ENCODE measurements around the gene HCFC2.
"Not testable (repeated sequence)": the region's sequence is repeated elsewhere in the genome, so short reads cannot be mapped to it uniquely, and the experiment has no call there.

HCFC2 gene

DNA sequence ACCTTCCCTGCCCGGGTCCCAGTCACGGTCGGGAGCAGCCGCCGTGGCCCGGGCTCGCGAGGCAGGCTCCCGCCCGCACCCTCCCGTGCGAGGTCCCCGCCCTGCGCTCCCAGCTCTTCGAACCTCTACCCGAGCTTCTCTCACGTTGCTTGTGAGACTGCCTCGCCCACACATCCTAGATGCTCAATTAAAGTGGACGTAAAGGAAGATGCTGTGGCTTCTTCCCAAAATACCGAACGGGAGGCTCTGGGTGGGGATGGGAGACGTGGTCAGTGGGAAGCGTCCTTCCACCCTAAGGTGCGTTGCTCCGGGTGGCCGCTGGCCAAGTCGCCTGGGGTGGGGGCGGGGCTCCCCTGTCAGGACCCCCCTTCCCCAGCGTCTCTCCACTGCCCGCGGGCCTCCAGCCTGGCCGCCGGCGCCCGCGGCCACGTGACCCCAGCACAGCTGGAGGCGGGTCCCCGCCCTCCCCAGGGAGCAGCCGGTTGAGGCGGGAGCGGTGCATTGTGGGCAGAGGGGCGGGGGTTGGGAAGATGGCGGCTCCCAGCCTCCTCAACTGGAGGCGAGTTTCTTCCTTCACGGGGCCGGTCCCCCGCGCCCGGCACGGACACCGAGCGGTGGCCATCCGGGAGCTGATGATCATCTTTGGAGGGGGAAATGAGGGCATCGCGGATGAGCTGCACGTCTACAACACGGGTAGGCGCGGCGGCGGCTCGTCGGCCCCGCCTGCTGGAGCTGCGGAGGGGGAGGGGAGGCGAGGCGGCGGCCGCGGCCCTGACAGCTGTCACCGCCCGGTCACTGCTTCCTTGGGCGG is at the start of gene HCFC2:
Gene HCFC2, plus strand, starts transcription at position 501 of the 811 bp plus-strand sequence. Its CDS starts 30 bp downstream, at position 531.
- DNase-seq: peak; percentile 96

DNA sequence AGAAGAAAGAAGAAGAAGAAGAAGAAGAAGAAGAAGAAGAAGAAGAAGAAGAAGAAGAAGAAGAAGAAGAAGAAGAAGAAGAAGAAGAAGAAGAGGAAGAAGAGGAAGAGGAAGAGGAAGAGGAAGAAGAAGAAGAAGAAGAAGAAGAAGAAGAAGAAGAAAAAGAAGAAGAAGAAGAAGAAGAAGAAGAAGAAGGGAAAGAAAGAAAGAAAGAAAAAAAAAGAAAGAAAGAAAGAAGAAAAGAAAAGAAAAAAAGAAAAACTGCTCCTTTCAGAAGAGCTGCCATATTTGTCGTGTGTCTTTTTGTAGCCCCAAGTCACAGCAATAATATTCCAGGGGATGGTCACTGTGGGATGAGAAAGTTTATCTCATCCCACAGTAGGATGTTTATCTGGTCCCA is 42.5 kb upstream of the HCFC2 start:
- DNase-seq: not testable (repeated sequence)

GRCh38 chr12:104022786-104023185 is 41.5 kb upstream of the HCFC2 start:
- no peak for DNase-seq

DNA sequence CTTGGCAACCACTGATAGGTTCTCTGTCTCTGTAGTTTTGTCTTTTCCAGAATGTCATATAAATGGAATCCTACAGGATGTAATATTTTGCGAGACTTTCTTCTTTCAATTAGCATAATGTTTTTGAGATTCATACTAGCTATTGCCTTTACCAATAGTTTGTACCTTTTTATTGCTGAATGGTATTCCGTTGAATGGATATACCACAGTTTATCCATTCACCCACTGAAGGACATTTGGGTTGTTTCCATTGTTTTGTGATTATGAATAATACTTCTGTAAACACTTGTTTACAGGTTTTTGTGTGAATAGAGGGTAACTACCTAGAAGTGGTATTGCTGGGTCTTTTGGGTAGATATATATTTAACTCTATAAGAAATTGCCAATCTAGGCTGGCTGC is 40.6 kb upstream of the HCFC2 start:
- no peak for DNase-seq

- no peak for DNase-seq
These were observed 40.0 kb upstream of the HCFC2 start for GRCh38 chr12:104024348-104024747.

DNA sequence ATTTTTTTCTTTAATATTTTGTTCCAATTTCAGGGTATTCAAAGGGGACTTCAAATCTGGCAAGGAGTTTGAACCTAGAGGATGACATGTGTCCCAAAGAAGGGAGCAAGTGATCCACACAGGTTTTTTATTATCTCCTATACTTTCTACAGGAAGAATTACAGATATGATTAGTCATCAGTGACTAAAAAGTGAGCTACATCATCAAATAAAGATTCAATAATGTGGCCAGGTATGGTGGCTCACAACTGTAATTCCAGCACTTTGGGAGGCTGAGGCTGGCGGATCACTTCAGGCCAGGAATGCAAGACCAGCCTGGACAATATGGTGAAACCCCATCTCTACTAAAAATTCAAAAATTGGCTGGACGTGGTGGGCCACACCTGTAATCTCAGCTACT is 38.6 kb upstream of the HCFC2 start:
- DNase-seq: no peak

DNA sequence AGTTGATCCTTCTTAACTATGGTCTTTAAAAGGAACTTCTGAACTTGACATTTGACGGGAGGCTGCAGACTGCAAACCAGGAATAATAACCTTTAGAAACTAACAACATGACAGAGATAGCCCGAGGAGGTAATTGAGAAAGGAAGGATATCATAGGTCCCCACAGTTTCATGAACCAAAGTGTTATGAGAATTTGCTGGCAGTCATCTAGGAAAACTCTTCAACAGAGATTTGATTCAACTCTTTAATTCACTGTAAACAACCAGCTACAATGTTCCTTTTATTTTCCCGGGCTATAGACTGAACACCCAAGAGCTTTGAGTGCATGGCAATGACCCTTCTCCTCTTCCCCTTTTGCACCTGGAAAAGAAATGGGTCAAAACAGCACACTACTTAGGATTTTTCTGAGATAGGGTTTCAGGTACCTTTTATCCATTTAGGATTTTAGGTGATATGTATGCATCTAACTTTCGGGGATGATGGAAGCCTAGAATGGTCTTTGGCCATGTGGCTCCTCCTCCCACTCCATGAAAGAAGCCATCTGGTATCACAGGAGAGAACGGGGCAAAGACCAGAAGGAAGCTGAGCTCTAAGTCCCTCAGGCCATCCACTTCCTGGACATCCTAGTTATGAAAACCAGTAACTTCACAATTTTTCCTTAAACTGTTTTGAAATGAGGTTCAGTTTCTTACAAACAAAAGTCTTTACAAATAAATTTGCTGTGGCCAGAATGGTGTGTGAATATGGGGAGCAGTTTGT is 37.3 kb upstream of the HCFC2 start:
- DNase-seq: no peak

GRCh38 chr12:104030596-104030995 is 33.7 kb upstream of the HCFC2 start:
- not testable (repeated sequence) for DNase-seq

DNA sequence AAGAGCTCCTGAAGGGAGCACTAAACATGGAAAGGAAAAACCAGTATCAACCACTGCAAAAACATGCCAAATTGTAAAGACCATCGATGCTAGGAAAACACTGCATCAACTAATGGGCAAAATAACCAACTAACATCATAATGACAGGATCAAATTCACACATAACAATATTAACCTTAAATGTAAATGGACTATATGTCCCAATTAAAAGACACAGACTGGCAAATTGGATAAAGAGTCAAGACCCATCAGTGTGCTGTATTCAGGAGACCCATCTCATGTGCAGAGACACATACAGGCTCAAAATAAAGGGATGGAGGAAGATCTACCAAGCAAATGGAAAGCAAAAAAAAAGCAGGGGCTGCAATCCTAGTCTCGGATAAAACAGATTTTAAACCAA is 28.2 kb upstream of the HCFC2 start:
- not testable (repeated sequence) for DNase-seq

DNA sequence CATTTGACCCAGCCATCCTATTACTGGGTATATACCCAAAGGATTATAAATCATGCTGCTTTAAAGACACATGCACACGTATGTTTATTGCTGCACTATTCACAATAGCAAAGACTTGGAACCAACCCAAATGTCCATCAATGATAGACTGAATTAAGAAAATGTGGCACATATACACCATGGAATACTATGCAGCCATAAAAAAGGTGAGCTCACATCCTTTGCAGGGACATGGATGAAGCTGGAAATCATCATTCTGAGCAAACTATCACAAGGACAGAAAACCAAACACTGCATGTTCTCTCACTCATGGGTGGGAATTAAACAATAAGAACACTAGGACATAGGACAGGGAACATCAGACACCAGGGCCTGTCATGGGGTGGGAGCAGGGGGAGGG is 24.6 kb upstream of the HCFC2 start:
- not testable (repeated sequence) for DNase-seq

- DNase-seq: no peak
These were observed 21.8 kb upstream of the HCFC2 start for GRCh38 chr12:104042580-104042979.

DNA sequence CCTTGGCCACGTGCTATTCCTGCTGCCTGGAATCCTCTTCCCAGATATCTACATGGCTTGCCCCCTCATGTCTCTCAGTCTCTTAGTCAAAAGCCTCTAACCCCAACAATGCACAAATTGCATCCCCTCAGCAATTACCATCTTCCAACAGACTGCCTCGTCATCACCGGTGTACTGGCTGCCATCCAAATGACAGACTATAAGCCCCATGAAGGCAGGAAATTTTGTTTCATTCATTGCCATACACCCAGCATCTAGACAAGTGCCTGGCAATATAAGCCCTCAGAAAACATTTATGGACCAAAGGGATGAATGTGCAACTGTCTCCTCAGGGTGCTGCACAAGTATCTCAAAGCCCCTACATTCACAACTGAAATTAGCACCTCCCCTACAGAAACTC is 20.2 kb upstream of the HCFC2 start:
- DNase-seq: no peak

DNA sequence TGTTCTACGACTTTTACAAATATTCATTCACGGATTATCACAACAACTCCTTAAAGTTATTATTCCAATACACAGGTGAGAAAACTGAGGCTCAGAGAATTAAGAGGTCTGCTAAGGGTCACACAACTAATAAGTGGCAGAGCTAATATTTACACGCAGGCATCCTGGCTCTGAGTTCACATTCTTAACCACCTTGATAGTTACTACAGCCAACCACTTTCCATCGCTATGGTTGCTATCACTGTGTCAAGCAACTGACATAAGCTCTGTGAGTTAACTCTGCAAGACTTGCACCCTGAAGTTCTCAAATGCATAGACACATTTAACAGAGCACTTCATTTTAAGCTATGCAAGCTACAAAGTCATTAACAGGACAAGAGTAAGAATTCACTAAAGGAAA is 18.0 kb upstream of the HCFC2 start:
- no peak for DNase-seq

DNA sequence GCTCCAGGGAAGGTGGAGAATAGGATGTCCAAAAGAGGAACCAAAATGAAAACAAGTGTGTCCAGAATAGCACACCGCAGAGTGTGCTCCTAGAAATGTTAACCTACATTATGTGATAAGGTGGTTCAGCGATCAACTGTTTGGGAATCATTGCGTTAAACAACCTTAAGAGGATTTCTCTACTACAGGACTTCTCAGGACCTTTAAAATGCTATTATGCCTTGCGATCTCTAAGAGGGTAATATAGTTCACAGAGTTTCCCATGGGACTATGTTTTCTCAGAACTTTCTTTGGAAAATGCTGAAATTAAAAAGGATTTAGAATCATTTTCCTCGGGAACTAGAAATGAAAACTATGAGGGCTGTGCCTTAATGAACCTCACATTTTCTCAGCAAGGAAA is 16.2 kb upstream of the HCFC2 start:
- DNase-seq: no peak

DNA sequence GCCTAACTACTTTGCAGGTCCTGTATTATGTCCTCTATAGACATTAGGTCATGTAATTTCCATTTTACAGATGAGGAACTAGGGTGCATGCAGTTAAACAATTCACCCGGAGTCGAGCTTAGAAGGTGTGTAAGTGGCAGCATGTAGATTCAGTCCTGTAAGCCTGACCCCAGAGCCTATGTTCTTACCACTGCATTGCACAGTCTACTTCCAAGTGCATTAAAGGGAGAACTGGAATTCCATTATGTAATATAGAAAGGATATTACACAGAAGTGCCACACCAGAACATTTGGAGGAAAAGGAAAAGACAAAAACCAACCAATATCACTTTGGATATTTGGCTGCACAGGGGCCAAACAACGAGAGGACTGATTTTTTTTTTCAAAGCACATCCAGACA is 15.5 kb upstream of the HCFC2 start:
- DNase-seq: no peak

- DNase-seq: no peak
These were observed 14.9 kb upstream of the HCFC2 start for GRCh38 chr12:104049278-104049902.

DNA sequence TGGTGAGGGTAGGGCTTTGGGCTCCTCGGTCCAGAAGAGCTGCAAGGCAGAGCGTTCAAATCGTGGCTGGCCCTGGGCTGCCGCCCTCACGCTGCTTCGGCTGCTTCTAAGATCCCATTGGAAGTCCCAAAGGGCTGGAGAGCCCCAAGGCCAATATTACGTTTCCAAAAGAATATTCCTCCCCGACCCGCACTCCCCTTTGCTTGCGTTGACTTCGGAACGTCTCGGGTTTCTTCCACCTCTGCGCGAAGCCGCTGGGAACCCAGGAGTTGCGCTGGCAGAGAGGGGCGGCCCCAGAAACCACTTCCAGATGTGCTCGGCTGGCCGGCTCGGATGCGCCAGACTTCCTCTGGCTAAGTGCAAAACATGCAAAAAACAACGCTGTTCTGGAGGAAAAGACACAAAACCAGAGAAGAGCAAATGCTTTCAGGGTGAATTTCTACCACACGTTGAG is 14.4 kb upstream of the HCFC2 start, which contains the start of gene GLT8D2:
Gene GLT8D2, minus strand, starts transcription at position 285 of the 454 bp plus-strand sequence. CDS start 30,539 bp downstream, outside the sequence.
- DNase-seq: peak; percentile 86

- DNase-seq: no peak
These were observed 13.9 kb upstream of the HCFC2 start for GRCh38 chr12:104050436-104050835.

DNA sequence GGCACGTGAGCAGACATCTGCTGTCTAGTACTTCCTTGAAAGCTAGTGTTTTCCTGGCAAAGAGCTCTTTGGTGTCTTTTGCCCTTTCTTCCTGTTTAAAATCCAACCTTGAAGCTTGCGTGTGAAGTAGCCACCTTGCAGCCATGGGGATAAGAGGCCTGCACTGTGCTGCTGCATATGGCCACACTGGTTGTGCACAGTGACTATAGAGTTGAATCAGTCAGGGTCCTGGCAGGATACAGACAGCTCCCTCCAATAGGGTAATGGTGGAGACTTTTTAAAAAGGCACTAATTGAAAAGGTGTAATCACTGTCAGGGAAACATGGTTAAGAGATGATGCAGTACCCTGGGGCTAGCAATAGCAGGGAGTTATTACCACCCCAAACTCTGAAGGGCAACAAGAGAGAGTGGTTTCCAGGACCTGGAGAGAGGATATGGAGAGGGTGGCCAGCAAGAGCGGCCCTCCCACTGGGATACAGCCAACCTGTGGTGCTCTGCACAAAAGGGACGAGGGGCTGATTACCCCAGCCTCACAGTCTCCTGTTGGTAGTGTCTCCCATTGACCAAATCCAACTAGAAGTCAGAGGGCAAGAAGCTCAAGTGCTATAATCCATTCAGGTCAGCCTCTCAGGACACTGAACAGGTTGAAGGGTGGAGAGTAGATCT is 9.5 kb upstream of the HCFC2 start:
- DNase-seq: no peak

DNA sequence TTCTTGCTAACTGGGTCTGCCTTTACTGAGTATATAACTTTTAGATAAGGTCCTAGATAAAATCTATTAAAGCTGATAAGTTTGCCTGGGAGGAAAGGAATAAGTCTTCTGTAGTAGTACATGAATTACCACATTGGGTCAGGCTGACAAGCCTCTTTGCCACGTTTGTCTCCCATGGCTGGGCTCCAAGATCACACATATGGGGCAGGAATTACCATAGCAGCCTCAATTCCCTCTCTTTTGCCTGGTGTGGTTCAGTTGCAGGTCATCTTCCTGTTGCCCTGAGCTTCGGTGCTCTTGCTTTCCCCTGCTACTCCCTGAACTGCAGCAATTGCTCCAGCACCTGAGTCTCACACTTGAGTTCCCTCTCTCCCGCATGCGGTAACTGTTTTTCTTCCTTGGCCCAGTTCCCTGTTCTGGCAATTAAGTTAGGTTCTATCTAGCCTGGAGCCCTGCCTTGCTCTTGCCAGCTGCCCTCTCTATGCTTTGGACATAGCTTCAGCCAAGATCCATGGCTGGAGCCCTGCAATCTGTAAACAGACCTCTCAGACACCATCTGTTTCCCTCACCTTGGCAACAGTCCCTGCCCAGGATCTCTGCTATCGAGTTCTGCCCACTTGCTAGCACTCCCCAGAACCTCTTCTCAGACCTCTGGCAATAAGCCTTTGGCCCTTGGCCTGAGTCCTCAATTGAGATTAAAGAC is 8.5 kb upstream of the HCFC2 start:
- DNase-seq: peak; percentile 59

DNA sequence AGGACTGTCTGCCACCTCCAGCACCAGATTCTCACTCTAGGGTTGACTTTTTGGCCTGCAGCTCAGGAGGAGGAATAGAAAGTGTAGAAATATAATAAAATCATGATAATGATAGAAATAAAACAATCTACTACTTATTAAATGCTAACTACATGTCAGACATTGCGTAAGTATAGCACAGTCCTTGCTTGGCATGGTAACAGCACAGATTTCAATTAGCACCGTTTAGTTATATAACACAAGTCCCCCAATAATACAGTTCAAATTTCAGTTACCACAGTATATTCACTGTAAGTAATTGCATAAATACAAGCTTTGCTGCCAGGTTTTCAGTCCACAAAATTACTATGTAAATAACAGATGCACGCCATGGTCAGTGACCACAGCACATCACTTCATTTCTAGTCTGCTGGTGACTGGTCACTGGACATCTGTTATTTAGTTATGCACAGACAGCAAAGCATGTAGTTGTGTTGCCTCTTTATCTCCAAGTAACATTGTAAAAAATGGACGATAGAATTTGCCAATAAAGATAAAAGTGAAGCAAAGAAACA is 7.8 kb upstream of the HCFC2 start:
- DNase-seq: no peak

- DNase-seq: no peak
These were observed 6.5 kb upstream of the HCFC2 start for GRCh38 chr12:104057771-104058197.
